K562 (cell line): Measurements from ENCODE around the gene HTR3C. TPM values are rescaled to one million over a fixed set of nuclear protein-coding genes. Genes with fewer than 3 reads are reported as not detected.

Source experiments
- BRCA1 ChIP-seq, 2 experiments: fragments of 450-650 bp in 1 of 2; sonication (generic) in 1 of 2; formaldehyde crosslinking in 1 of 2; IDR thresholded peaks; 2 replicates each; pipeline versions ENCODE4 v1.5.0 to v1.6.1; 2017 to 2020; ENCODE audit warnings: mild to moderate bottlenecking in 1 of 2, missing genetic modification reagents in 1 of 2
- CBFA2T3 ChIP-seq: fragments of 450-650 bp; IDR thresholded peaks from 2 replicates; pipeline ENCODE4 v1.6.1; 2017
- CBX1 ChIP-seq: sonication (generic); IDR thresholded peaks from 2 replicates; pipeline ENCODE4 v1.6.1; 2016; ENCODE audit warnings: antibody characterized with exemption, low read depth, mild to moderate bottlenecking
- CBX2 ChIP-seq: fragments of 200-600 bp; sonication (generic); IDR thresholded peaks from one replicate; pipeline ENCODE4 v1.6.1; 2012; ENCODE audit warnings: mild to moderate bottlenecking, low read length, inconsistent platforms; ENCODE audit not compliant: insufficient read depth, poor library complexity, severe bottlenecking
- KLF10 ChIP-seq: fragments of 250-450 bp; sonication (Bioruptor Pico); IDR thresholded peaks from 2 replicates; pipeline ENCODE4 v1.6.1; 2021; ENCODE audit warnings: matching md5 sums
- MAFK ChIP-seq: IDR thresholded peaks from 2 replicates; pipeline ENCODE4 v1.6.1; 2011; ENCODE audit warnings: low read length, improper control_type of control experiment
- MECOM ChIP-seq: fragments of 250-450 bp; sonication (Bioruptor Pico); IDR thresholded peaks from 2 replicates; pipeline ENCODE4 v1.8.0; 2022; ENCODE audit warnings: inconsistent platforms
- NFE2 ChIP-seq: IDR thresholded peaks from 2 replicates; pipeline ENCODE4 v1.6.1; 2014; ENCODE audit warnings: antibody characterized with exemption, low read depth
- POLR2G ChIP-seq: fragments of 200-400 bp; formaldehyde crosslinking; IDR thresholded peaks from 2 replicates; pipeline ENCODE4 v1.6.1; 2017; ENCODE audit warnings: low read depth, mild to moderate bottlenecking, antibody characterized with exemption, low read length, moderate library complexity
- PYGO2 ChIP-seq: fragments of 450-650 bp; IDR thresholded peaks from 2 replicates; pipeline ENCODE4 v1.6.1; 2016; ENCODE audit warnings: mild to moderate bottlenecking, missing genetic modification characterization, moderate library complexity, missing compliant biosample characterization
- SNIP1 ChIP-seq: fragments of 450-650 bp; IDR thresholded peaks from 2 replicates; pipeline ENCODE4 v1.7.1; 2017; ENCODE audit warnings: low read depth, mild to moderate bottlenecking
- SRSF1 ChIP-seq: fragments of 200-400 bp; formaldehyde crosslinking; IDR thresholded peaks from 2 replicates; pipeline ENCODE4 v1.6.1; 2017; ENCODE audit warnings: mild to moderate bottlenecking, low read depth, low read length, moderate library complexity
- TARDBP ChIP-seq: fragments of 450-650 bp; IDR thresholded peaks from 2 replicates; pipeline ENCODE4 v1.6.1; 2016
- XRCC3 ChIP-seq: fragments of 450-650 bp; IDR thresholded peaks from 2 replicates; pipeline ENCODE4 v1.6.1; 2017; ENCODE audit warnings: mild to moderate bottlenecking, moderate library complexity
- ZNF512 ChIP-seq: IDR thresholded peaks from 2 replicates; pipeline ENCODE4 v1.6.1; 2016; ENCODE audit warnings: missing genetic modification characterization, missing compliant biosample characterization
- ZNF589 ChIP-seq: fragments of 200-800 bp; sonication (Bioruptor generic); IDR thresholded peaks from 2 replicates; pipeline ENCODE4 v1.6.1; 2016; ENCODE audit warnings: low read depth, missing genetic modification characterization, missing compliant biosample characterization
- ZNF717 ChIP-seq: fragments of 250-450 bp; sonication (Bioruptor Pico); IDR thresholded peaks from 2 replicates; pipeline ENCODE4 v1.5.0; 2021
- ZNF75A ChIP-seq: fragments of 450-650 bp; formaldehyde crosslinking; IDR thresholded peaks from 2 replicates; pipeline ENCODE4 v1.4.0; 2020; ENCODE audit warnings: mild to moderate bottlenecking
- ZZZ3 ChIP-seq: fragments of 450-650 bp; IDR thresholded peaks from 2 replicates; pipeline ENCODE4 v1.6.1; 2016; ENCODE audit warnings: antibody characterized with exemption, mild to moderate bottlenecking, moderate library complexity
- polyA plus RNA-seq, 8 experiments: library from polyadenylated mRNA; depleted of rRNA in 4 of 8; stranded (reverse) in 5 of 8; unstranded in 3 of 8; fragments of >200 nt; fragmentation: Nextera tagmentation in 2 of 8; fragmentation: Illumina TruSeq in 1 of 8; extraction: Ambion mirVana in 2 of 8; extraction: Trizol in 1 of 8; gene quantifications; 2 replicates each; pipeline versions ENCODE4 v1.2.1 to v1.2.3, GENCODE V29; 2011 to 2014; ENCODE audit warnings: inconsistent platforms in 1 of 8, missing spikeins in 1 of 8
- total RNA-seq, 7 experiments: library from RNA; depleted of rRNA in 6 of 7; stranded (reverse); fragments of >200 nt in 6 of 7; fragmentation: Illumina TruSeq in 2 of 7; extraction: Trizol in 2 of 7; gene quantifications; 2 replicates each; pipeline versions ENCODE4 v1.2.1 to v1.2.3, GENCODE V29; 2011 to 2021; ENCODE audit warnings: low replicate concordance in 1 of 7
- TF ChIP-seq, protein P1 (sequence below): fragments of 200-800 bp; sonication (Bioruptor generic); IDR thresholded peaks from 2 replicates; pipeline ENCODE4 v1.6.1; 2016; ENCODE audit warnings: missing genetic modification characterization, missing compliant biosample characterization
- TF ChIP-seq, protein P2 (sequence below), 3 experiments: fragments of 200-800 bp in 1 of 3; sonication (Bioruptor generic) in 1 of 3; sonication (generic) in 1 of 3; formaldehyde crosslinking in 1 of 3; IDR thresholded peaks; 2 replicates each; pipeline versions ENCODE4 v1.6.1 to v1.8.0; 2016 to 2022; ENCODE audit warnings: mild to moderate bottlenecking in 2 of 3, missing compliant biosample characterization in 2 of 3, missing genetic modification characterization in 2 of 3, missing genetic modification reagents in 1 of 3
- TF ChIP-seq, protein P3 (sequence below): IDR thresholded peaks from 2 replicates; pipeline ENCODE4 v1.6.1; 2011; ENCODE audit not compliant: insufficient read length; ENCODE audit errors: extremely low read depth

Gene HTR3C
- total and polyA plus RNA-seq, 9 of the 15 experiments (the other 6 are each of a cell fraction or from before 2014, with no cell fraction given) = 0.04 to 0.06 TPM; not detected in 7

- TF ChIP-seq, protein P1, sequence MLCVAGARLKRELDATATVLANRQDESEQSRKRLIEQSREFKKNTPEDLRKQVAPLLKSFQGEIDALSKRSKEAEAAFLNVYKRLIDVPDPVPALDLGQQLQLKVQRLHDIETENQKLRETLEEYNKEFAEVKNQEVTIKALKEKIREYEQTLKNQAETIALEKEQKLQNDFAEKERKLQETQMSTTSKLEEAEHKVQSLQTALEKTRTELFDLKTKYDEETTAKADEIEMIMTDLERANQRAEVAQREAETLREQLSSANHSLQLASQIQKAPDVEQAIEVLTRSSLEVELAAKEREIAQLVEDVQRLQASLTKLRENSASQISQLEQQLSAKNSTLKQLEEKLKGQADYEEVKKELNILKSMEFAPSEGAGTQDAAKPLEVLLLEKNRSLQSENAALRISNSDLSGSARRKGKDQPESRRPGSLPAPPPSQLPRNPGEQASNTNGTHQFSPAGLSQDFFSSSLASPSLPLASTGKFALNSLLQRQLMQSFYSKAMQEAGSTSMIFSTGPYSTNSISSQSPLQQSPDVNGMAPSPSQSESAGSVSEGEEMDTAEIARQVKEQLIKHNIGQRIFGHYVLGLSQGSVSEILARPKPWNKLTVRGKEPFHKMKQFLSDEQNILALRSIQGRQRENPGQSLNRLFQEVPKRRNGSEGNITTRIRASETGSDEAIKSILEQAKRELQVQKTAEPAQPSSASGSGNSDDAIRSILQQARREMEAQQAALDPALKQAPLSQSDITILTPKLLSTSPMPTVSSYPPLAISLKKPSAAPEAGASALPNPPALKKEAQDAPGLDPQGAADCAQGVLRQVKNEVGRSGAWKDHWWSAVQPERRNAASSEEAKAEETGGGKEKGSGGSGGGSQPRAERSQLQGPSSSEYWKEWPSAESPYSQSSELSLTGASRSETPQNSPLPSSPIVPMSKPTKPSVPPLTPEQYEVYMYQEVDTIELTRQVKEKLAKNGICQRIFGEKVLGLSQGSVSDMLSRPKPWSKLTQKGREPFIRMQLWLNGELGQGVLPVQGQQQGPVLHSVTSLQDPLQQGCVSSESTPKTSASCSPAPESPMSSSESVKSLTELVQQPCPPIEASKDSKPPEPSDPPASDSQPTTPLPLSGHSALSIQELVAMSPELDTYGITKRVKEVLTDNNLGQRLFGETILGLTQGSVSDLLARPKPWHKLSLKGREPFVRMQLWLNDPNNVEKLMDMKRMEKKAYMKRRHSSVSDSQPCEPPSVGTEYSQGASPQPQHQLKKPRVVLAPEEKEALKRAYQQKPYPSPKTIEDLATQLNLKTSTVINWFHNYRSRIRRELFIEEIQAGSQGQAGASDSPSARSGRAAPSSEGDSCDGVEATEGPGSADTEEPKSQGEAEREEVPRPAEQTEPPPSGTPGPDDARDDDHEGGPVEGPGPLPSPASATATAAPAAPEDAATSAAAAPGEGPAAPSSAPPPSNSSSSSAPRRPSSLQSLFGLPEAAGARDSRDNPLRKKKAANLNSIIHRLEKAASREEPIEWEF (CRISPR knock-in tag) = no peak
- TF ChIP-seq ZNF717 (CRISPR knock-in tag) (no peak), BRCA1 (IDR thresholded peaks at IDR 0.05) (no peak), BRCA1 (CRISPR knock-in tag; IDR thresholded peaks at IDR 0.05) (no peak), SRSF1 (no peak), KLF10 (CRISPR knock-in tag) (no peak), ZNF589 (CRISPR knock-in tag) (no peak), CBFA2T3 (peak; percentile 59; the same call in 1 of the 2 replicates), POLR2G (no peak), MECOM (CRISPR knock-in tag) (no peak), ZNF512 (no peak), CBX1 (no peak), PYGO2 (tag) (no peak), NFE2 (peak; percentile 98), SNIP1 (no peak), ZZZ3 (no peak), TARDBP (no peak), MAFK (peak; percentile 96), ZNF75A (CRISPR knock-in tag) (no peak), XRCC3 (no peak), CBX2 (no peak)
- TF ChIP-seq, protein P2, sequence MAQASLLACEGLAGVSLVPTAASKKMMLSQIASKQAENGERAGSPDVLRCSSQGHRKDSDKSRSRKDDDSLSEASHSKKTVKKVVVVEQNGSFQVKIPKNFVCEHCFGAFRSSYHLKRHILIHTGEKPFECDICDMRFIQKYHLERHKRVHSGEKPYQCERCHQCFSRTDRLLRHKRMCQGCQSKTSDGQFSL (CRISPR knock-in tag; IDR thresholded peaks at IDR 0.05) = no peak
- TF ChIP-seq, protein P2 (tag; IDR thresholded peaks at IDR 0.05) = no peak
- TF ChIP-seq, protein P3, sequence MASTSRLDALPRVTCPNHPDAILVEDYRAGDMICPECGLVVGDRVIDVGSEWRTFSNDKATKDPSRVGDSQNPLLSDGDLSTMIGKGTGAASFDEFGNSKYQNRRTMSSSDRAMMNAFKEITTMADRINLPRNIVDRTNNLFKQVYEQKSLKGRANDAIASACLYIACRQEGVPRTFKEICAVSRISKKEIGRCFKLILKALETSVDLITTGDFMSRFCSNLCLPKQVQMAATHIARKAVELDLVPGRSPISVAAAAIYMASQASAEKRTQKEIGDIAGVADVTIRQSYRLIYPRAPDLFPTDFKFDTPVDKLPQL = no peak
These were observed 46.8 kb upstream of the HTR3C start (continued) for GRCh38 chr3:184005941-184006507.
